ENCODE data around the gene GID4.

- TF ChIP-seq EZH2phosphoT487 (IDR thresholded peaks at IDR 0.05; ENCODE audit: borderline replicate concordance) = no peak
- TF ChIP-seq, protein P1, sequence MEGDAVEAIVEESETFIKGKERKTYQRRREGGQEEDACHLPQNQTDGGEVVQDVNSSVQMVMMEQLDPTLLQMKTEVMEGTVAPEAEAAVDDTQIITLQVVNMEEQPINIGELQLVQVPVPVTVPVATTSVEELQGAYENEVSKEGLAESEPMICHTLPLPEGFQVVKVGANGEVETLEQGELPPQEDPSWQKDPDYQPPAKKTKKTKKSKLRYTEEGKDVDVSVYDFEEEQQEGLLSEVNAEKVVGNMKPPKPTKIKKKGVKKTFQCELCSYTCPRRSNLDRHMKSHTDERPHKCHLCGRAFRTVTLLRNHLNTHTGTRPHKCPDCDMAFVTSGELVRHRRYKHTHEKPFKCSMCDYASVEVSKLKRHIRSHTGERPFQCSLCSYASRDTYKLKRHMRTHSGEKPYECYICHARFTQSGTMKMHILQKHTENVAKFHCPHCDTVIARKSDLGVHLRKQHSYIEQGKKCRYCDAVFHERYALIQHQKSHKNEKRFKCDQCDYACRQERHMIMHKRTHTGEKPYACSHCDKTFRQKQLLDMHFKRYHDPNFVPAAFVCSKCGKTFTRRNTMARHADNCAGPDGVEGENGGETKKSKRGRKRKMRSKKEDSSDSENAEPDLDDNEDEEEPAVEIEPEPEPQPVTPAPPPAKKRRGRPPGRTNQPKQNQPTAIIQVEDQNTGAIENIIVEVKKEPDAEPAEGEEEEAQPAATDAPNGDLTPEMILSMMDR (conservative IDR thresholded peaks at IDR 0.05; ENCODE audit: low read length) = no peak
Observed at GRCh38 chr17:18102640-18103039, 63.4 kb downstream of the GID4 start.

Data from Loucy (cell line).